ENCODE results near the gene SLC47A1. TPM values are rescaled to one million over a fixed set of nuclear protein-coding genes. Genes with fewer than 3 reads are reported as not detected.
"Not testable (repeated sequence)": the region's sequence is repeated elsewhere in the genome, so short reads cannot be mapped to it uniquely, and the experiment has no call there.

SLC47A1 gene
- total RNA-seq, 4 donors from 2014 or later: 19.1 to 53.0 (median 39.2) TPM

GRCh38 chr17:19513897-19514488 is 19.7 kb upstream of the SLC47A1 start:
- no peaks in the 10 kb centered on the region for H3K4me1 ChIP-seq
- no peaks in the 10 kb centered on the region for H3K27me3 ChIP-seq
- H3K36me3 ChIP-seq: no peaks in the 10 kb centered on the region
- no peaks in the 10 kb centered on the region for H3K9me3 ChIP-seq
- 5% methylated on average over 12 of the region's 13 CpGs for WGBS
- no peak overlapping the region for H3K4me3 ChIP-seq
- peak in 1 of 2 donors; percentile 84 for DNase-seq (ENCODE audit: low spot score in 2 of 2)
- H3K27ac ChIP-seq: no peak overlapping the region
- TF ChIP-seq EP300 (IDR thresholded peaks at IDR 0.05): no peak
- peak in 1 of 3 donors; percentile 24 for TF ChIP-seq POLR2AphosphoS5 (IDR thresholded peaks at IDR 0.05)
- TF ChIP-seq POLR2A (IDR thresholded peaks at IDR 0.05): no peak
- TF ChIP-seq, protein P1, sequence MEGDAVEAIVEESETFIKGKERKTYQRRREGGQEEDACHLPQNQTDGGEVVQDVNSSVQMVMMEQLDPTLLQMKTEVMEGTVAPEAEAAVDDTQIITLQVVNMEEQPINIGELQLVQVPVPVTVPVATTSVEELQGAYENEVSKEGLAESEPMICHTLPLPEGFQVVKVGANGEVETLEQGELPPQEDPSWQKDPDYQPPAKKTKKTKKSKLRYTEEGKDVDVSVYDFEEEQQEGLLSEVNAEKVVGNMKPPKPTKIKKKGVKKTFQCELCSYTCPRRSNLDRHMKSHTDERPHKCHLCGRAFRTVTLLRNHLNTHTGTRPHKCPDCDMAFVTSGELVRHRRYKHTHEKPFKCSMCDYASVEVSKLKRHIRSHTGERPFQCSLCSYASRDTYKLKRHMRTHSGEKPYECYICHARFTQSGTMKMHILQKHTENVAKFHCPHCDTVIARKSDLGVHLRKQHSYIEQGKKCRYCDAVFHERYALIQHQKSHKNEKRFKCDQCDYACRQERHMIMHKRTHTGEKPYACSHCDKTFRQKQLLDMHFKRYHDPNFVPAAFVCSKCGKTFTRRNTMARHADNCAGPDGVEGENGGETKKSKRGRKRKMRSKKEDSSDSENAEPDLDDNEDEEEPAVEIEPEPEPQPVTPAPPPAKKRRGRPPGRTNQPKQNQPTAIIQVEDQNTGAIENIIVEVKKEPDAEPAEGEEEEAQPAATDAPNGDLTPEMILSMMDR (IDR thresholded peaks at IDR 0.05): peak; percentile 85 to 87

GRCh38 chr17:19517699-19518098 is 16.0 kb upstream of the SLC47A1 start:
- TF ChIP-seq, protein P1 (IDR thresholded peaks at IDR 0.05): no peak
- TF ChIP-seq POLR2AphosphoS5 (IDR thresholded peaks at IDR 0.05) (no peak), POLR2A (IDR thresholded peaks at IDR 0.05) (no peak), EP300 (IDR thresholded peaks at IDR 0.05) (no peak)
- Histone ChIP-seq H3K4me1 (no peaks in the 10 kb centered on the region), H3K27ac (no peak overlapping the region), H3K27me3 (no peaks in the 10 kb centered on the region), H3K4me3 (no peak overlapping the region), H3K36me3 (no peaks in the 10 kb centered on the region), H3K9me3 (no peaks in the 10 kb centered on the region)
- no peak for DNase-seq (ENCODE audit: low spot score in 2 of 2)

DNA sequence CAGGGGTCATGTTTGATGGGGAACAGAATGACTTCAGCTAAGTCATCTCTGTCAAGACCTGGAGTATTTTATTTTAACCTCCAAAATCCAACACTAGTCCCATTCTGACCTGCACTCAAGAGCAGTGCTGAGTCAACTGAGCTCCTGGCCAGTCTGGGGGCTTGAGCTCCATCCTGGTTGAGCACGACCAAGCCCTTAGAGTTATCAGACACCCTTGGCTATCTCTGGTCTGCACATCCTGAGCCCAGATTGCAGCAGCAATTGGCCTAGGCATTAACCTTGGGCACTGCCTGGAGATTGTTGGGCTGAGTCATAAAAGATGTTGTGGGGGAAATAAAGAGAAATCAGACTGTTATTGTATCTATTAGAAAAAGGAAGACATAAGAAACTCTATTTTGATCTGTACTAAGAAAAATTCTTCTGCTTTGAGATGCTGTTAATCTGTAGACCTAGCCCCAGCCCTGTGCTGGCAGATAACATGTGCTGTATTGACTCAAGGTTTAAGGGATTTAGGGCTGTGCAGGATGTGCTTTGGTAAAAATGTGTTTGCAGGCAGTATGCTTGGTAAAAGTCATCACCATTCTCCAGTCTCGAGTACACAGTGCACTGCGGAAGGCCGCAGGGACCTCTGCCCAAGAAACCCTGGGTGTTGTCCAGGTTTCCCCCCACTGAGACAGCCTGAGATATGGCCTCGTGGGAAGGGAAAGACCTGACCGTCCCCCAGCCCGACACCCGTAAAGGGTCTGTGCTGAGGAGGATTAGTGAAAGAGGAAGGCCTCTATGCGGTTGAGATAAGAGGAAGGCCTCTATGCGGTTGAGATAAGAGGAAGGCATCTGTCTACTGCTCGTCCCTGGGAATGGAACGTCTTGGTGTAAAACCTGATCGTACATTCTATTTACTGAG is 14.0 kb upstream of the SLC47A1 start:
- 78% methylated on average over 13 of the region's 13 CpGs for WGBS
- H3K9me3 ChIP-seq; H3K4me3 ChIP-seq; H3K4me1 ChIP-seq; H3K27ac ChIP-seq; DNase-seq (ENCODE audit: low spot score in 2 of 2); H3K27me3 ChIP-seq; H3K36me3 ChIP-seq: not testable (repeated sequence)

GRCh38 chr17:19520641-19521040 is 13.0 kb upstream of the SLC47A1 start:
- no peak for DNase-seq (ENCODE audit: low spot score in 2 of 2)
- no peaks in the 10 kb centered on the region for H3K9me3 ChIP-seq
- no peak overlapping the region for H3K4me3 ChIP-seq
- H3K4me1 ChIP-seq: no peaks in the 10 kb centered on the region
- TF ChIP-seq POLR2A (IDR thresholded peaks at IDR 0.05) (no peak), EP300 (IDR thresholded peaks at IDR 0.05) (no peak), POLR2AphosphoS5 (IDR thresholded peaks at IDR 0.05) (no peak)
- TF ChIP-seq, protein P1 (IDR thresholded peaks at IDR 0.05): no peak
- no peaks in the 10 kb centered on the region for H3K36me3 ChIP-seq
- WGBS: 95% methylated on average over 5 of the region's 5 CpGs
- H3K27me3 ChIP-seq: no peaks in the 10 kb centered on the region
- H3K27ac ChIP-seq: no peak overlapping the region

GRCh38 chr17:19523690-19524089 is 10.0 kb upstream of the SLC47A1 start:
- H3K9me3 ChIP-seq: no peaks in the 10 kb centered on the region
- H3K27me3 ChIP-seq: no peaks in the 10 kb centered on the region
- WGBS: 86% methylated on average over 9 of the region's 9 CpGs
- TF ChIP-seq, protein P1 (IDR thresholded peaks at IDR 0.05): no peak
- TF ChIP-seq POLR2A (IDR thresholded peaks at IDR 0.05) (no peak), EP300 (IDR thresholded peaks at IDR 0.05) (no peak), POLR2AphosphoS5 (IDR thresholded peaks at IDR 0.05) (no peak)
- H3K36me3 ChIP-seq: no peaks in the 10 kb centered on the region
- H3K4me3 ChIP-seq: no peak overlapping the region
- no peaks in the 10 kb centered on the region for H3K4me1 ChIP-seq
- no peak for DNase-seq (ENCODE audit: low spot score in 2 of 2)
- H3K27ac ChIP-seq: no peak overlapping the region

DNA sequence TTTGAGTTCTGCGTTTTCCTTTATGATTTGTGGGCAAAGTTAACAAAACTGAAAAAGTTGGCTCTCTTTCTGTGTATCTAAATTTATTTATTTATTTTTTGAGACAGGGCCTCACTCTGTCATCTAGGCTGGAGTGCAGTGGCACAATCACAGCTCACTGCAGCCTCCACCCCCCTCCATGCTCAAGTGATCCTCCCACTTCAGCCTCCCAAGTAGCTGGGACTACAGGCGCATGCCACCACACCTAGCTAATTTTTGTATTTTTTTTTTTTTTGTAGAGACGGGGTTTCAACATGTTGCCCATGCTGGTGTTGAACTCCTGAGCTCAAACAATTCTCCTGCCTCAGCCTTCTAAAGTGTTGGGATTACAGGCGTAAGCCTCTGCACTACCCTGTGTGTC is 6.7 kb upstream of the SLC47A1 start:
- not testable (repeated sequence) for H3K27ac ChIP-seq; H3K4me3 ChIP-seq; H3K36me3 ChIP-seq; H3K4me1 ChIP-seq; H3K27me3 ChIP-seq; H3K9me3 ChIP-seq; DNase-seq (ENCODE audit: low spot score in 2 of 2)
- 95% methylated on average over 4 of the region's 4 CpGs for WGBS
